NB4 (cell line): ENCODE results near the gene SV2B.

Source experiments
- CTCF ChIP-seq: IDR thresholded peaks from one replicate; pipeline ENCODE4 v1.5.1; 2012; ENCODE audit warnings: low read depth, low read length
- MAX ChIP-seq: IDR thresholded peaks from 2 replicates; pipeline ENCODE4 v1.6.1; 2011; ENCODE audit warnings: low read depth, low read length
- POLR2A ChIP-seq: IDR thresholded peaks from 2 replicates; pipeline ENCODE4 v1.6.1; 2011; ENCODE audit warnings: mild to moderate bottlenecking; ENCODE audit not compliant: insufficient read length; ENCODE audit errors: extremely low read depth

- TF ChIP-seq POLR2A (no peak), CTCF (no peak), MAX (no peak)
Measured at GRCh38 chr15:91342097-91342496, 242.0 kb downstream of the SV2B start.
